KOPT-K1 (cell line): ENCODE data around the gene AATF.

Experiments used
- H3K27ac ChIP-seq: fragments of 200-600 bp; sonication (generic); 2 replicates; pipeline ENCODE4 v1.5.1; 2016; ENCODE audit warnings: antibody characterized with exemption, mild to moderate bottlenecking, low read depth, low read length; ENCODE audit not compliant: poor library complexity, severe bottlenecking
- H3K36me3 ChIP-seq: fragments of 200-600 bp; sonication (generic); 2 replicates; pipeline ENCODE4 v1.5.1; 2017; ENCODE audit warnings: antibody characterized with exemption, mild to moderate bottlenecking, low read length, moderate library complexity; ENCODE audit not compliant: insufficient read depth
- H3K9me3 ChIP-seq: fragments of 200-600 bp; sonication (generic); 2 replicates; pipeline ENCODE4 v1.5.1; 2017; ENCODE audit warnings: antibody characterized with exemption, low read length, mild to moderate bottlenecking; ENCODE audit not compliant: insufficient read depth, poor library complexity, severe bottlenecking

AATF gene

DNA sequence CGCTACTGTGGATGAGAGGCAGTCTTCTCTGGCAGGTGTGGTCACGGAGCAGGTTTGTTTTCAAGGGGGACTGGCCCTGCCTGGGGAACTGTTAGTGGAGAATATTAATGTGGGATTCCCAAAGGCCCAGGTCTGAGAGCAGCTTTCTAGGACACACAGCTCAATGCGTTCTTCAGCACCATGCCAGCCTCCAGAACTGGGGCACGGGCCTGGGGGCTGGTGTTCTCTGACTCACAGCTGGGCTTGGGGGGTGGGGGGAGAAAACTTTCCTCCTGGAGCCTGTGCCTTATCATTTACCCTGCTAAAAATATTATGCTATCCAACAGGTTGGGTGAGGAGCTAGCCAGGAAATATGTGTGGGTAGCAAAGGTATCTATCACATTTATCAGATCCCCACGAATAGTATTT is 24.9 kb upstream of the AATF start:
- no peaks in the 10 kb centered on the region for H3K36me3 ChIP-seq
- no peaks in the 10 kb centered on the region for H3K9me3 ChIP-seq
- H3K27ac ChIP-seq = no peak overlapping the region

DNA sequence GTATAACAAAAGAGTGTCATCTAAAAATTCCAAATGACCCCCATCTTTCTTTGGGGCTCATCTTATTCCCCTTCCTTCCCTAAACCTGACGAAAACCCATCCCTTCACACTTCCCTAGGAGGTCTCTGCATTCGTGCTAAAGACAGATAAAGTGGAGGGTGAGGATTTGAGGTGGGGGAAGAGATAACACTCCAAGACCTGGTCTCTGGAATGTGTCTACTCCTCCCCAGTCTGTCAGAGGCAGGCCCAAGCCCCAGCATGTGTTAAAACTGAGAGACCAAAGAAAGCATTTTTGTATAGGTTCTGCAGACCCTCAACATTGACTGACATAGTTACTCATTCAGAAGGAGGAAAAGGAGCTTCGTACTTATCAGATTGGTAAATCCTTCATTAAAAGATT is 22.5 kb upstream of the AATF start:
- Histone ChIP-seq H3K36me3 (no peaks in the 10 kb centered on the region), H3K27ac (no peak overlapping the region), H3K9me3 (no peaks in the 10 kb centered on the region)

DNA sequence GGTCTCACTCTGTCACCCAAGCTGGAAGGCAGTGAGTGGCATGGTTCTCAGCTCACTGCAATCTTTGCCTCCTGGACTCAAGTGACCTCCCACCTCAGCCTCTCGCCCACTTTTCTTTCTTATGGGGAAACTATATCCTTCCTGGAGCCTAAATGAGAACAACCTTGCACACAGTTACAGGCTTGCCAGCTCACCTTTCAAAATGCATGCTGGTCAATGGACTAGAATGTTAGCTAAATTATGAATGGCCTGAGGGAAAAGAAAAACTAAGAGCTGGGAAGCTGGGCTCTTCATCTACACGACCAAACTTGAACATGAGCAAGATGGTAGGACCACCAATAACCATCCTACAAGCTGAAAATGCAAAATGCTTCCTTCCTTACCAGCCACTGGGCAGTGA is 22.1 kb upstream of the AATF start:
- Histone ChIP-seq H3K36me3 (no peaks in the 10 kb centered on the region), H3K27ac (no peak overlapping the region), H3K9me3 (no peaks in the 10 kb centered on the region)

DNA sequence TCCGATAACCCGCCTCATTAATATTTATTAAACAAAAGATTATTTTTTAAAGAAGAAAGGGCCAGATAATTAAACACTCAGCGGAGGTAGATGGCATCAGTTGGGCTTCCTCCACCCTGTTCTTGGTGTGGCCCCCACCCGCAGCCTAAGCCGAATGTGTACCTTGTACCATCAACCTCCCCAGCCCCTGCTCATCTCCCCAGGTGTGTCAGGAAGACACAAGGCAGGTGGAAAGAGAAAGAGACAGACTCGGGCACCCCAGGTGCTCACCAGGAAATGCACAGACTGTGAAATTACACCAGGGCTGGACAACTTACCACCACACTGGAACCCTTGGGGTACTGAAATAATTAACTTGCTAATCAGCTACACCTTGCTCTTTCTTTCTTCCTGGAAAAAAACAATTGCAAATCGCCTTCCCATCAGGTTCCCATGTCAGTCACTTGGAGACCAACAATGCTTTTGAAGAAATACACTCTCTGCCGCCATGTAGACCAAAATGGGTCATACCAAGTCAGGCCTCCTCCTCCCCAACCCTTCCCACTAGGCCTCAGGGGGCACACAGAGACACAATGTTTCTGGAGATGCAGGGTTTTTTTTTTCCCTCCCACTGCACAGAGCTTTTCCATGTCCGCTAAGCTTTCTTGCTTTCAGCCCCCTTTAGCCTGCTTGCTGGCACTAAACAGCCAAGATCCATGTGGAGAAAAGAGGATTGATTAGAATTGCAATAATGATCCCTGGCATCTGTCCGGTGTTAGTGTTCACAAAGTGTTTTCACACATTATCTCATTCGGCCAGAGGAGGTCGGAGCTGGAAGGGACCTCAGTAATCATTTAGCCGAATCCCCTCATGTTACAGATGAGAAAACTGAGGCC is 20.0 kb upstream of the AATF start:
- Histone ChIP-seq H3K27ac (no peak overlapping the region), H3K36me3 (no peaks in the 10 kb centered on the region), H3K9me3 (no peaks in the 10 kb centered on the region)

DNA sequence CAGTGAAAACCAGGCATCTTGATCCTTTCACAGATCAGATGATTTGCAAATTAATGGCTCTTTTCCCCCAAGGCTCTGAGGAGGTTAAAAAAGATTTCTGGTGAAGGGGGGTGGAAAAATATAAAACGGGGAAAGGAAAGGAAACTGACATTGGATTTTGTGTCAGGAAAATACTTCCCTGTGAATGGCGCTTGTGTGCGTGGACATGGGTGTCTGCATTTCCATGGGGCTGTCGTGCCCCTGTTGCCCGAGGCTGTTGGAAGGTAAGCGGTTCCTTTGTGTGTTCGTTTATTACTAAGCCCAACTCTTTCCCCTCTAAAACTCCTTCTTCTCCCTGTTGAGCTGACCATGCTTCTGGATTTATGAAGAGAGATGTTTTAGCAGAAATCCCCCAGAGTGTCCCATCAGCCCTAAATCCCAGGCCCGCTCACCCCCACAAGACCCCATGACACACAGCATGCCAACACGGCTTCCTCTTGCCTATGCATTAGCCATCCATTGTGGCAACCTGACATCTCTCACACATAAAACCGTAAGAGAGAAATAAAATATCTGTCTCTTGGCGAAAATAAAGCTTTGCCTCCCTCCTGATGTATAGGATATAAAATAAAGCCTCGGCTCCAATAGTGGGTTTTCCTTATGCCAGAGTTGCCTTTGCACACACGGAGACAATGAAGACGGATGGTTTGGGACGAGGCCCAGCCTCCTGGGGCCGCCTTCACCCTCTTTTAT is 18.7 kb upstream of the AATF start:
- Histone ChIP-seq H3K36me3 (no peaks in the 10 kb centered on the region), H3K9me3 (no peaks in the 10 kb centered on the region), H3K27ac (no peak overlapping the region)

DNA sequence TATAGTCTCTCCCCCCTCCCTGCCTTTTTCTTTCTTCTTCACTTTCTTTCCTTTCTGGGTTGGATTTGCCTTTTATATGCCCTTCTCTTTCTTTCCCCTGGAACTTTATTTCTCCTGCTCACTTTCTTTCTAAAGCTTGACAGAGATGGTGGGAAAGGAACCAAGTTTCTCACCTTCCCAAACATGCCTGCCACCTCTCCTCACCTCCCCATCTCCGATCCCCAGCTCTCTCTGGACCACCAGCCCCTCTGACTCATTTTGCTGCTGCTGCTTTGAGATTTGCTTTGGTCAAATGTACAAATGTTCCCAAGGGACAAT is 18.2 kb upstream of the AATF start:
- Histone ChIP-seq H3K36me3 (no peaks in the 10 kb centered on the region), H3K9me3 (no peaks in the 10 kb centered on the region), H3K27ac (no peak overlapping the region)

DNA sequence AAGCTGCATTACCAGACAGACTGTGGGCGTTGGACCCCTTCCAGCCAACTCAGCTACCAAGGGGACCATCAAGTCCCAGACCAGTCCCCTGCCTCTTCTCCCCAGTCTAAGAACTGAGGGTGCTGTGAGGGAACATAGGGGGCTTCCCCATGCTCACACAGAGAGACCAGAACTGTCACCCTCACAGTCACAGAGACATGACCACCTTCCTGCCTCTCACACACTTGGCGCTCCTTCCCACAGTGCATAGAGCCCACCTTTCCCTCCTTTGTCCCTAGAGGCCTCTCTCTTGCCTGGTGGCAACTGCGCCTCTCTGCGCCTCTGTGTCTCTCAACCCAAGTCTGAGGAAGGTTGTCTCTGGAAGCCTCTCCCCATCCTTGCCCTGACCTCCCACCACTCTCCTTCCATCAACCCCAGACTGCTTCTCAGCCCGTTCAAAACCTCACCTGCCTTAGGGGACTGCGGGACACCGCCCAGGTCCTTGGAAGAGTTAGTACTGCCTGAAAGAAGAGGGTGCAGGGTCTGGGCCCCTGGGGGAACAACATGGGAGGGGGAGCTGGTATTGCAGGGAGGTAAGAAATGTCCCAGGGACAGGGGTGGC is 17.6 kb upstream of the AATF start:
- Histone ChIP-seq H3K9me3 (no peaks in the 10 kb centered on the region), H3K27ac (no peak overlapping the region), H3K36me3 (no peaks in the 10 kb centered on the region)

DNA sequence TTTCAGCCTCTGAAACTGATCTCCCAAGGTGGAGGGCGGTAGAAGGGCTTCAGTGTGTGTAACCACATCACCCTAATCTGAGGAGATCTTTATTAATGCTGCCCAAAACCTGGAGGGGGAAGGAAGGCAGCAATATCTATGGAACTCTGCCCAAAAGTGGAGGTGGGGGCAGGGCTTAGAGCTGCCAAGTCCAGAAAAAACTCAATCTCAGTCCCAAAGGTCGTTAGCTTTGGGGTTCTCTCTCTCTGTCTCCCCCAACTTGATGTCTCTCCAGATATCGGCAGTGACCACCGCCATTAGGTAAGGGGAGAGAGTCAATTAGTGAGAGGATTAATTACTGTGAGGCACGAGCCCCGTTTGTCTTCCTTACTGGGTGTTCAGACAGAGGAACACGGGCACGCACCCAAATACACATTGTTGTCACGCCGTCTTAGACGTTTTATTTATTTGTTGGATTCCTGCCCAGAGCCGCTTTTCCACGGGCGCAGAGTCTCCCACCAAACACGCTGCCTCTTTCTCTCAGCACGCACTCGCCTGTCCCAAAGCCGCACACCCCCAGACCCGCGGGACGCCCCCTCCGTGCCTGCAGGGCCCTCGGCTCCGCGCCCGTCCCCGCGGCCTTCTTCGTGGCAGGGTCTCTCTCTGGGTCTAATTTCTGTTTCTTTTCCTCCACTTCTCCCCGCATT is 16.9 kb upstream of the AATF start:
- H3K9me3 ChIP-seq = no peaks in the 10 kb centered on the region
- no peaks in the 10 kb centered on the region for H3K36me3 ChIP-seq
- no peak overlapping the region for H3K27ac ChIP-seq

DNA sequence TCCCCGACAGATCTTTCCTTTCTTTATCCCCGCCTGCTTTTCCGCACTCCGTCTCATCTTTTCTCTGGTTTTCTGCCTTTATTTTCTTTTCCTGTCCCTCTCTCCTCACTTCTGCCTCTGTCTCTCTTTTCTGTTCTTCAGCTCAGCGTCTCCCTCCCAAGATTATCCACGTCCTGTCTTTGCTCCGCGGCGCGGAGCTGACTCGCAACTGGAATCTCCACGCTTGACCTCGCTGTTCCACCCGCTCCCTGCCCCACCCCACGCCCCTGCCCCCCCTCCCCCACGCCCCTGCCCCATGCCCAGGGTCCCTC is 16.4 kb upstream of the AATF start:
- no peaks in the 10 kb centered on the region for H3K36me3 ChIP-seq
- no peaks in the 10 kb centered on the region for H3K9me3 ChIP-seq
- H3K27ac ChIP-seq = no peak overlapping the region

DNA sequence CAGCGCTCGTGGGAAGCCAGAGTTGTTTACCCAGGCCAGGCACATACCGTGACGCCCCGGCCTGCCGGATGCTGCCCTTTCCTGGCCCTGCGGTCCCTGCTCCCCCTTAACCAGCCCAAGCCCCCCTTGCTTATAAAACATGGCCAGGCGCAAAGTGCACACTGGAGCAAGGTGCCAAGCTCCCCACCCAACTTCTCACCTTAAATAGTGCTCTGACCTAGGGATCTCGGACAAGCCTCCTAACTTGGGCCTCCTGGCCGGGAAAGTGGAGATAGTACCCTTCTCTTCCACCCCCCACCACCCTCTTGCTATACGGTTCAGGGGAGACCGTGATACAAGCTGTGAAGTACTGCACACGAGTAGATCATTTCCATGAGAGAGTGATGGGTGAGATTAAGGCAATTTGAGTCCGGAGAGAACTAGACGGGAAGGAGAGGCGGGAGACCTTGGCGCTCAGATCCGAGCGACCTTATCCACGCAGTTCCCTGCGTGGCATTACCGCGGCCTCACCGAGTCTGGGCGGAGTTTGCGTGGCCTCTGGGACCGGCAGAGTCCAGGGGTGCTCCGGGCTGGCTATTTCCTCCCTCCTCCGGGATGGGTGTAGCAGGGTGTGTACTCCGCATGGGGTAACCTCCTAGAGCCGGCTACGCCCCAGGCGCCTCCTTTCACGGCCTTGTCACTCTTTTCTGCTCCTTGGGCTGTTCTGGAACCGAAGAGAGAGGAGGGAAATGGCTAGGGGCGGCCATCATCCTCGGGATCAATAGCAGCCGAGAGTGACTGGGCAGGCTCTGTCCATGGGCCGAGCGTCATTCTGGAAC is 15.9 kb upstream of the AATF start:
- H3K27ac ChIP-seq = no peak overlapping the region
- H3K36me3 ChIP-seq = no peaks in the 10 kb centered on the region
- no peaks in the 10 kb centered on the region for H3K9me3 ChIP-seq

DNA sequence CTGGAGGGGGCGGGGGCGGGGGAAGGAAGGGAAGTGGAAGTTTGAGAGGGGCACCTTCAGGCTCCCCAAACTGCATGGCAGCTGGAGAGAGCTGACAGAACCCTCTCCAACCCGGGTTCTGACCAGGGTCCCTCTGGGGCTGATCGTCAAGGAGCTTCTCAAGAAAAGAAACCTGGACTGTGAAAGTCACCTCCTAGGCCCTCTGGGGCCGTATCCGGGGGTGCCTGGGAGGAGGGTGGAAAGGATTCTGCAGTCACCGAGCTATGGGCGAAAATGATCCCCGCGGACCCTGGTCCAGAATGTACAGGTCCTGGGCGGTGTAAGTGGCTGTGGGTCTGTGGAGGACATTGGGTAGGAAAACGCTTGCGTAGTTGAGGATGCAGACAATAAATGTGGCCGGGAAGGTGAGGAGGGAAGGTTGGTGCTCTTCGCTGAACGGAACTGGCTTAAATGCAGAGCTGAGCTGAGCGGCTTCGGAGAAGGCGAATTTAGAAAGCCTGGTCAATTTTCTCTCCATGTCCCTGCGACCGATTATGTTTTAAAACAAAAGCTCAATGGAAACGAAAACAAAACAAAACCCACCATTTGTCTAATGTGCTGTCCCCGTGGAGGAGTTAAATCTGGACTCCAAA is 15.1 kb upstream of the AATF start:
- Histone ChIP-seq H3K9me3 (no peaks in the 10 kb centered on the region), H3K36me3 (no peaks in the 10 kb centered on the region), H3K27ac (no peak overlapping the region)

DNA sequence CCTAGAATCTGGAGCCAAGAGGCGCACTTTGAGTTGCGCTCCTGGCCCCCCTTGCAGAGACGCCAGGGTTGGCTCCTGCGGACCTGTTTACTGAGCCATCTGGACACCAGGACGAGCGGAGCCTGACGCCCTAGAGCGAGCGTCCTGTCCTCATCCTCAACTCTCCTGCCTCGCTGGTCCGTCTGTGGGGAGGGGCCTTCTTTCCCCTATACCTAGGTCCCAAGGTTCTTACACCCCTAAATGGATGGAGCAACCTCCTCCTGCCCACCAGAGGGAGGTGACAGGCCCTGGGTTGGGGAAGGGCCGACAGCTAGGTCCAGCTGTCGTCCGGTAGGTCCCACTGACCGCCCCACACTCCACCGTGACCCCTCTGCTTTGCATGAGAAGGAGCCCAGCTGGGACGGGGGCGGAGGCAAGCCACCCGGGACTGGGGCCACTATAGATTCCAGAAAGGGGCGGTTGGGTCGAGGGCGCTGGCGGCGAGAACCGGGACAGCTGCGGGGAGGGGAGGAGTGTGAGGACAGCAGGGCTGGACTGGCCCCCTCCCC is 14.5 kb upstream of the AATF start:
- Histone ChIP-seq H3K27ac (no peak overlapping the region), H3K36me3 (no peaks in the 10 kb centered on the region), H3K9me3 (no peaks in the 10 kb centered on the region)

DNA sequence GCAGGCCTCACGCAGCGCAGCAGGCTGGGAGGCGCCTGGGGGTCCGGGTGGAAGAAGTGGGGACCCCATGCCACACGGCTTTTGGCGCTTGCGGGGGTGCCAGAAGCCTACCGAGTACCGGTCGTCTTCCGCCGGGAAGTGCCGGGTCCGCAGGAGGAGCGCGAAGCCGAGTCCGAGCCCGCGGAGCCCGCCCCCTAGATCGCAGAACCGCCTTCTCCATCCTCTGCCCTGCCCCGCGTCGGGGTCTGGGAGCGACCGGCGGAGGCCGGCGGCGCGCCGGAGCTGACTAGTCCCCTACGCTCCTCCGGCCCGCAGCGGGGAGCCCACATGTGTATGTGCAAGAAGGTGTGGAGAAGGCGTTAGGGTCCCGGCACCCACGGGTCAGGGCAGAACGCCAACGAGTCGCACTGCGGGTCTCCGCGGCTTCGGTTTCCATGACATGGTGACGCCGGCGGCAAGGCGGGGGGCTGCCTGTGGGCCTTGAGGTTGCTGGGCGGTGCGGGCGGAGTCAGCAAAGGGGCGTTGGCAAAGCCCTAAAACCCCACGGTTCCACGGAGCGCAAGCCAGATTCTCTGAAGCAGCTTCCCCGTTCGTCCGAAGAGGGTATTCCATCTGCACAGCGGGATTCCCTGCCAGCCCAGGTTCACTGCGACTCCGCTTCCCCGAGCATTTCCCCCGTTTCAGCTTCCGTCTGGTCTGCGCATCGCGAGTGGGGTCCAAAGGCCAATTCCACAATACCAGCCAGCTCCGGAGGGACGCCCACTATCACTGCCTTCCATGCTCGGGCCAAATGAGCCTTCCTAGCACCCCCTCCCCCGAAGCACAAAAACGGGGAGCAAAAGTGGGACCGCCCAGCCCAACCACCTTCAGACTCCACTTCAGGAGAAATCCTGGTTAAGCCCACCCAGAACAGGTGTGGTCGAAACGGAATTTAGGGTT is 13.8 kb upstream of the AATF start:
- no peak overlapping the region for H3K27ac ChIP-seq
- H3K9me3 ChIP-seq = no peaks in the 10 kb centered on the region
- no peaks in the 10 kb centered on the region for H3K36me3 ChIP-seq
